Neuronal stem cell (in vitro differentiated cells): ENCODE measurements around the gene TMTC2.

Source experiments
- DNase-seq: peaks from one replicate; pipeline ENCODE4 v3.0.0-alpha.2; 2013; ENCODE audit warnings: low spot score
- H2AFZ ChIP-seq: one replicate; pipeline ENCODE4 v1.6.1; 2013; ENCODE audit warnings: mild to moderate bottlenecking, low read length, inconsistent platforms
- H2AK5ac ChIP-seq: 2 replicates; pipeline ENCODE4 v1.6.1; 2013; ENCODE audit warnings: low read depth, mild to moderate bottlenecking, inconsistent platforms, low read length, moderate library complexity, mixed read lengths
- H2BK120ac ChIP-seq: 2 replicates; pipeline ENCODE4 v1.6.1; 2013; ENCODE audit warnings: low read depth, mild to moderate bottlenecking, inconsistent platforms, low read length, moderate library complexity, mixed read lengths
- H2BK12ac ChIP-seq: one replicate; pipeline ENCODE4 v1.6.1; 2013; ENCODE audit warnings: low read length, inconsistent platforms
- H2BK15ac ChIP-seq: 2 replicates; pipeline ENCODE4 v1.6.1; 2013; ENCODE audit warnings: mild to moderate bottlenecking, low read length, inconsistent platforms, mixed read lengths
- H2BK5ac ChIP-seq: one replicate; pipeline ENCODE4 v1.6.1; 2013; ENCODE audit warnings: inconsistent platforms, mild to moderate bottlenecking, low read length, moderate library complexity
- H3K14ac ChIP-seq: one replicate; pipeline ENCODE4 v1.6.1; 2013; ENCODE audit warnings: low read length, inconsistent platforms
- H3K18ac ChIP-seq: 2 replicates; pipeline ENCODE4 v1.6.1; 2013; ENCODE audit warnings: low read length, inconsistent platforms
- H3K23ac ChIP-seq: 2 replicates; pipeline ENCODE4 v1.6.1; 2013; ENCODE audit warnings: low read depth, mild to moderate bottlenecking, mixed read lengths, low read length, inconsistent platforms; ENCODE audit not compliant: poor library complexity
- H3K27ac ChIP-seq: replicated peaks from 3 replicates; pipeline ENCODE4 v1.5.1; 2013; ENCODE audit warnings: low read length, inconsistent platforms
- H3K27me3 ChIP-seq, 3 experiments: 2 replicates each; pipeline ENCODE4 v1.6.1; 2013; ENCODE audit warnings: low read length in 3 of 3, mild to moderate bottlenecking in 2 of 3, inconsistent platforms in 1 of 3, low read depth in 1 of 3, mixed read lengths in 1 of 3, moderate library complexity in 1 of 3; ENCODE audit not compliant: control insufficient read depth in 3 of 3, insufficient read depth in 3 of 3
- H3K36me3 ChIP-seq, 2 donors: replicated peaks in 1 of 2; 2 replicates each; pipeline ENCODE4 v1.6.1; 2013; ENCODE audit warnings: low read length in 2 of 2; ENCODE audit not compliant: control insufficient read depth in 2 of 2, insufficient read depth in 2 of 2
- H3K4ac ChIP-seq: 2 replicates; pipeline ENCODE4 v1.6.1; 2013; ENCODE audit warnings: inconsistent platforms, mild to moderate bottlenecking, low read length, moderate library complexity
- H3K4me1 ChIP-seq, 2 donors: 1 replicate in 1 of 2; 2 replicates in 1 of 2; pipeline ENCODE4 v1.6.1; 2013; ENCODE audit warnings: low read length in 2 of 2, low read depth in 1 of 2; ENCODE audit not compliant: control insufficient read depth in 2 of 2, insufficient read depth in 1 of 2
- H3K4me2 ChIP-seq: one replicate; pipeline ENCODE4 v1.6.1; 2013; ENCODE audit warnings: mild to moderate bottlenecking, low read length, inconsistent platforms; ENCODE audit not compliant: insufficient read depth, poor library complexity, severe bottlenecking
- H3K4me3 ChIP-seq, 2 donors: 2 replicates each; pipeline ENCODE4 v1.5.1; 2013; ENCODE audit warnings: low read length in 2 of 2, mild to moderate bottlenecking in 2 of 2, inconsistent platforms in 1 of 2, moderate library complexity in 1 of 2
- H3K79me1 ChIP-seq: one replicate; pipeline ENCODE4 v1.6.1; 2013; ENCODE audit warnings: low read depth, mild to moderate bottlenecking, inconsistent platforms, low read length, moderate library complexity
- H3K9ac ChIP-seq: one replicate; pipeline ENCODE4 v1.6.1; 2013; ENCODE audit warnings: mild to moderate bottlenecking, low read depth, low read length, inconsistent platforms; ENCODE audit not compliant: poor library complexity
- H3K9me3 ChIP-seq, 2 donors: replicated peaks in 1 of 2; 2 replicates each; pipeline versions ENCODE3 to v1.6.1; 2013; ENCODE audit warnings: low read length in 2 of 2, mild to moderate bottlenecking in 2 of 2, inconsistent platforms in 1 of 2, low read depth in 1 of 2, mixed read lengths in 1 of 2, moderate library complexity in 1 of 2; ENCODE audit not compliant: control insufficient read depth in 2 of 2, insufficient read depth in 1 of 2
- H4K8ac ChIP-seq: one replicate; pipeline ENCODE4 v1.6.1; 2013; ENCODE audit warnings: low read depth, mild to moderate bottlenecking, inconsistent platforms, low read length, moderate library complexity
- H4K91ac ChIP-seq: one replicate; pipeline ENCODE4 v1.6.1; 2013; ENCODE audit warnings: low read length, low read depth, mild to moderate bottlenecking, inconsistent platforms; ENCODE audit not compliant: poor library complexity
- WGBS, 2 donors: extraction: QIAGEN DNeasy Blood & Tissue Kit; methylation state at CpG; one replicate each; pipeline ENCODE4 v1.1.7; 2013; ENCODE audit warnings: missing lambda C conversion rate in 2 of 2, mixed read lengths in 1 of 2; ENCODE audit not compliant: insufficient read length in 2 of 2, insufficient replicate concordance in 1 of 2; ENCODE audit errors: extremely low coverage in 2 of 2; 5-methylcytosine and 5-hydroxymethylcytosine counted together

TMTC2 gene

GRCh38 chr12:82783435-82783834, 96.7 kb downstream of the TMTC2 start:
- H3K9me3 ChIP-seq, result no peaks in the 10 kb centered on the region
- no peak overlapping the region for H3K4me3 ChIP-seq
- WGBS, 2 donors, result no CpG with 5 or more reads among the region's 2 CpGs
- no peak overlapping the region for H2BK12ac ChIP-seq
- H4K91ac ChIP-seq, result no peak overlapping the region
- H3K9ac ChIP-seq, result no peak overlapping the region
- no peak overlapping the region for H2BK5ac ChIP-seq
- peaks cover 0 to 3% of the 10 kb centered on the region in 2 donors for H3K36me3 ChIP-seq
- H3K23ac ChIP-seq, result no peak overlapping the region
- no peak overlapping the region for H2AFZ ChIP-seq
- peaks cover 5 to 29% of the 10 kb centered on the region in 2 donors for H3K4me1 ChIP-seq
- no peak overlapping the region for H3K4me2 ChIP-seq
- no peak for DNase-seq
- H4K8ac ChIP-seq, result no peak overlapping the region
- no peak overlapping the region for H3K27ac ChIP-seq
- no peak overlapping the region for H3K14ac ChIP-seq
- no peak overlapping the region for H2BK15ac ChIP-seq
- no peak overlapping the region for H2AK5ac ChIP-seq
- no peaks in the 10 kb centered on the region for H3K79me1 ChIP-seq
- H3K4ac ChIP-seq, result no peak overlapping the region
- peaks cover 0 to 4% (median 0%) of the 10 kb centered on the region in 3 experiments for H3K27me3 ChIP-seq
- no peak overlapping the region for H2BK120ac ChIP-seq
- H3K18ac ChIP-seq, result no peak overlapping the region

GRCh38 chr12:82787016-82787415, 100.3 kb downstream of the TMTC2 start:
- Histone ChIP-seq H2BK15ac (no peak overlapping the region), H3K4me2 (no peak overlapping the region), H3K23ac (no peak overlapping the region), H3K4me1 (peaks cover 4 to 18% of the 10 kb centered on the region in 2 donors), H3K18ac (no peak overlapping the region), H4K91ac (no peak overlapping the region), H4K8ac (no peak overlapping the region), H3K4ac (no peak overlapping the region), H2BK120ac (no peak overlapping the region), H3K79me1 (peaks cover 3% of the 10 kb centered on the region), H2BK12ac (no peak overlapping the region), H2AFZ (no peak overlapping the region), H3K4me3 (no peak overlapping the region), H3K27me3 (peaks cover 0 to 2% (median 0%) of the 10 kb centered on the region in 3 experiments), H3K14ac (no peak overlapping the region), H2AK5ac (no peak overlapping the region), H3K36me3 (peaks cover 0 to 34% of the 10 kb centered on the region in 2 donors), H3K27ac (no peak overlapping the region), H3K9me3 (peaks cover 0 to 3% of the 10 kb centered on the region in 2 donors), H3K9ac (no peak overlapping the region), H2BK5ac (no peak overlapping the region)
- DNase-seq, result no peak
- no CpG with 5 or more reads among the region's 1 CpG for WGBS, 2 donors

- Histone ChIP-seq H3K9ac (no peak overlapping the region), H3K18ac (no peak overlapping the region), H2AFZ (no peak overlapping the region), H3K14ac (no peak overlapping the region), H3K79me1 (peaks cover 3% of the 10 kb centered on the region), H3K4me1 (peaks cover 1 to 4% of the 10 kb centered on the region in 2 donors), H4K8ac (no peak overlapping the region), H3K23ac (no peak overlapping the region), H4K91ac (no peak overlapping the region), H3K36me3 (peaks cover 0 to 44% of the 10 kb centered on the region in 2 donors), H2BK15ac (no peak overlapping the region), H3K27me3 (peaks cover 0 to 2% (median 0%) of the 10 kb centered on the region in 3 experiments), H3K4me2 (no peak overlapping the region), H2BK5ac (no peak overlapping the region), H2AK5ac (no peak overlapping the region), H2BK12ac (no peak overlapping the region), H3K4me3 (no peak overlapping the region), H3K9me3 (peaks cover 0 to 3% of the 10 kb centered on the region in 2 donors), H3K4ac (no peak overlapping the region), H3K27ac (no peak overlapping the region), H2BK120ac (no peak overlapping the region)
- no peak for DNase-seq
Measured at GRCh38 chr12:82788594-82788993, 101.9 kb downstream of the TMTC2 start.

GRCh38 chr12:82789674-82790073, 103.0 kb downstream of the TMTC2 start:
- Histone ChIP-seq H3K14ac (no peak overlapping the region), H3K79me1 (peaks cover 3% of the 10 kb centered on the region), H3K9me3 (peaks cover 0 to 3% of the 10 kb centered on the region in 2 donors), H4K91ac (no peak overlapping the region), H4K8ac (no peak overlapping the region), H3K27ac (no peak overlapping the region), H2BK120ac (no peak overlapping the region), H2AFZ (no peak overlapping the region), H2AK5ac (no peak overlapping the region), H3K9ac (no peak overlapping the region), H2BK12ac (no peak overlapping the region), H3K4me2 (no peak overlapping the region), H3K23ac (no peak overlapping the region), H2BK5ac (no peak overlapping the region), H3K4me1 (peaks cover 6 to 9% of the 10 kb centered on the region in 2 donors), H3K4ac (no peak overlapping the region), H2BK15ac (no peak overlapping the region), H3K36me3 (peaks cover 0 to 50% of the 10 kb centered on the region in 2 donors), H3K4me3 (no peak overlapping the region), H3K27me3 (no peaks in the 10 kb centered on the region), H3K18ac (no peak overlapping the region)
- DNase-seq, result no peak
